Fibroblast of skin of abdomen (primary cell): ENCODE data around the gene MED15.

Source experiments
- DNase-seq: peaks from one replicate; pipeline ENCODE4 v3.0.0-alpha.2; 2013

Gene MED15

GRCh38 chr22:20510811-20511577, 3.6 kb downstream of the MED15 start:
- DNase-seq: no peak

GRCh38 chr22:20511578-20512229, 4.3 kb downstream of the MED15 start:
- DNase-seq: no peak

GRCh38 chr22:20514658-20515406, 7.4 kb downstream of the MED15 start:
- DNase-seq: peak; percentile 82

GRCh38 chr22:20516399-20516798, 9.0 kb downstream of the MED15 start:
- DNase-seq: no peak

GRCh38 chr22:20517422-20517821, 10.0 kb downstream of the MED15 start:
- DNase-seq: no peak

GRCh38 chr22:20517841-20518592, 10.6 kb downstream of the MED15 start:
- no peak for DNase-seq

- no peak for DNase-seq
Measured at GRCh38 chr22:20519558-20519957, 12.1 kb downstream of the MED15 start.

- no peak for DNase-seq
Measured at GRCh38 chr22:20520093-20520511, 12.7 kb downstream of the MED15 start.

- no peak for DNase-seq
Measured at GRCh38 chr22:20522134-20523004, 15.0 kb downstream of the MED15 start.

- peak; percentile 87 for DNase-seq
Measured at GRCh38 chr22:20523086-20523983, 15.9 kb downstream of the MED15 start.

GRCh38 chr22:20524004-20524481, 16.6 kb downstream of the MED15 start:
- DNase-seq: no peak

- no peak for DNase-seq
Measured at GRCh38 chr22:20525048-20525447, 17.6 kb downstream of the MED15 start.

GRCh38 chr22:20526305-20526627, 18.9 kb downstream of the MED15 start:
- no peak for DNase-seq

GRCh38 chr22:20526628-20527355, 19.4 kb downstream of the MED15 start:
- peak; percentile 81 for DNase-seq

GRCh38 chr22:20528405-20528978, 21.1 kb downstream of the MED15 start:
- no peak for DNase-seq

GRCh38 chr22:20530368-20531153, 23.2 kb downstream of the MED15 start:
- peak; percentile 69 for DNase-seq

- no peak for DNase-seq
Measured at GRCh38 chr22:20531154-20531403, 23.7 kb downstream of the MED15 start.

GRCh38 chr22:20531404-20532201, 24.2 kb downstream of the MED15 start:
- DNase-seq: peak; percentile 85
